Measurements from ENCODE around the gene RIMBP2.

Gene RIMBP2

DNA sequence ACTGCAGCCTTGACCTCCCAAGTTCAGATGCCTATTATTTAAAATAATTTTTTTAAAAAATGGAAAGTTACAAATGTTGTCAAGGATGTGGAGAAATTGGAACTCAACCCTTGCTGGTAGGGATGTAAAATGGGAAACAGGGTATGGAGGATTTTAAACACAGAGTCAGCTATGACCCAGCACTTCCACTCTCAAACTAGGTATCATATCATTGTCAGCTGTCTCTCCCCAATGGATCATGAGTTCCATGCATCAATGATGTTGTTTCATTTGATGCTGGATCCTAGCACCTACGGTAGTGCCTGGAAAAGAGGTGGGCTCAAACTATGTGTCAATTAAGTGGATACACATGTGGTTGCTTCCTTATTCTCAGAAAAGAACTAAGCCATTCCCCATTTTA, 150.9 kb downstream of the RIMBP2 start:
- DNase-seq, result no peak

- no peak for DNase-seq
Observed at GRCh38 chr12:130563323-130563722, 152.8 kb downstream of the RIMBP2 start.

DNA sequence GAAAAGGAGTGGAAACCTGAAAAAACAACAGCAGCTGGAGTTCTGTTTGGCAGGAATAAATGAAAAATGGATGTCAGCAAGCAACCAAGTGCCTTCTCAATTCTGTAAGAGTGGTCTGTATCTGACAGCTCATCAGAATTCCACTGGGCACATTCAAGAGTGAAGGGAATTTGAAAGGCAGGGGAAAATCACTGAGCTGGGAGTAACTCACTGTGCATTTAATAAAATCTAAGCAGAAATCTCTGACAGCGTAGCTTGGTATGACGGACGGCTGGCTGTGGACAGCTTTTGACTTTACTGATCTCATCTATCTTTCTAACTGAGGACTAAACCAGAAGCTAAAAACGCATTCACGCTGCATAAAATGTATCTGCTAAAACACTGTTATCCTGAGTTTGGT, 153.4 kb downstream of the RIMBP2 start:
- no peak for DNase-seq

- DNase-seq, result no peak
Observed at GRCh38 chr12:130560321-130560720, 155.8 kb downstream of the RIMBP2 start.

DNA sequence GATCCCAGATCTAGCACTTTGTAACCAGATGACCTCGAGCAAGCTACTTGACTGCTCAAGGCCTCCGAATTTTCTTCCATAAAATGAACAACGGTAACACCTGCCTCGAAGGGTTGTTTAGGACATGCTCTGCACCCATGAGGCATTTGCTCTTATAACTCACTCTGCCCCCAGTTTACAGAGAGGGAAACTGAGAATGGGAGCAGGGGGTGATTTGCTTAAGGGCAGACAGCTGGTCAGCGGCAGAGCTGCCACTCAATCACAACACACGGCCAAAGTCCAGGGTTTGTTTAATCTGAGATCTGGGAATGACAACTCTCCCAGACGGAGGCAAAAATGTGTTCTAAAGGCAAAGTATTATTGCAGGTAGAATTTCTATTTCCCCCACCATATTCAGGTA, 156.3 kb downstream of the RIMBP2 start:
- DNase-seq, result no peak

- DNase-seq, result no peak
Observed at GRCh38 chr12:130557886-130558765, 158.0 kb downstream of the RIMBP2 start.

DNA sequence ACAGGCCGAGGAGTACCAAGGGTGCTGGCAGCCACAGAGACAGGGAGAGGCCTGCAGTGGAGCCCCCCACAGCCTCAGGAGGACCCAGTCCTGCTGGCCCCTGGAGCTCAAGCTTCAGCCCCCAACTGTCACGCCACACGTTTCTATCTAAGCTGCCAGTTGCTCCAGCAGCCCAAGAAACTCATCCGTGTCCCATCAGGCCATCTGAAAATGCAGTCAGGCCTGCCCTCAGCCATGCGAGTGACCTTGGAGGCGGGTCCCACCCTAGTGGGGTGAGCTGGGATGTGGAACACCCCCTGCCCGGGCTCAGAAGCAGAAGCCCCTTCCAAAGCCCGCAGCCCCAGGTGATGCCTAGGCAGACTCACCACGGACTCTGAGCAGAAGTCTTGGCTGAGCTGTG, 158.9 kb downstream of the RIMBP2 start:
- no peak for DNase-seq

- DNase-seq, result no peak
Observed at GRCh38 chr12:130556486-130557055, 159.5 kb downstream of the RIMBP2 start.

DNA sequence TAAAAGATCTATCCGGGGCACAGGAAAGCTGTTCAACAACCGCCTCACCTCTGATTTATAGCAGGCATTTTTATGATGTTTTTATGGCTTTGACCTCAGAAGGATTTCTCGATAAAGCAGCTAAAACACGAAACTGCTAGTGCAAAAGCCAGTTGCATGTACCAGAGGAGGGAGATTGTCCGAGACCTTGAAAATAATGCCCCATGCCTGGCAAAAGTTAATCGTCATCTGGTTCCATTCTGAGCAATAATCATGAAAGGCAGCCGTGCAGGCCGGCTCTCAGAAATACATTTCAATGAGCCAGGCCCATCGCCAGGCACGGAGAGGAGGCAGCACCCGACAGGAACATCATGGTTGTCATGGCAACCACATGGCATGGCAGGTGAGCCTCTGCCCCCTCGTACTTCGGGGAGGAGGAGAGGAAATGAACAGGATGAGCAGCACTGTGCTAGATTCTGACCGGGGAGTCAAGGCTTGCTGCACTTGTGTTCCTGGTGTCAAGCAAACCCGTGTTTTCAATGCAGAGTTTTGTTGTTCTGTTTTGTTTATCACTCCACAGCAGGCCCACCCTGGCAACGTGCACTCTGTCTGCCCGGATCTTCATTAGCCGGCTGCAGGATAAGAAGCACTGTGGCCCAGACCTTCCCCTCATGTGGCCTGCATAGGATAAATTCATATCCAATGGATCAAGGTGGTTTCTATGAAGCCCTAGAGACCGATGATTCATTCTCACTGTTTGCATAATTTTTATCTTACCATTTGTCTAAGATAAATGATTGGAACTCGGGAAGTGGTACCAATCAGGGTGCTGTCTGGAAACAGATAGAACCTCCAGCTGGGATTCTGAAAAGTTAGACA, 160.2 kb downstream of the RIMBP2 start:
- peak; percentile 92 for DNase-seq

DNA sequence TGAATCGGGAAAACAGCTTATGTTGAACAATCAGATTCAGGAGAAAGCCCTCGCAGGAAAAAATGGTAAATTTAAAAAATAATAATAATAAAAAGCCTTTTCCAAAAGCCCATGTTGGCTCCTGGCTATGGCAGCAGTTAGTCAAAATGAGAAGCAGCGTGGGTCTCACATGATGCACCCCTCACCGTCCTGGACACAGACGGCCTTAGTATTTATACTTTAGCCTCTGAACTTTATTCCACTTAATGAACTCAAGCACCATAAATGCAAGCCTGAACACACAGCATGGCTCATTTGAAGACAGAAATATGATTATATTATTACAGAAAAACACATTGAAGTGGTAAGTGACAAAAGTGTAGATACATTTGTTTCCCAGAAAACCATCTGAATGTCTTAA, 160.9 kb downstream of the RIMBP2 start:
- DNase-seq, result no peak

DNA sequence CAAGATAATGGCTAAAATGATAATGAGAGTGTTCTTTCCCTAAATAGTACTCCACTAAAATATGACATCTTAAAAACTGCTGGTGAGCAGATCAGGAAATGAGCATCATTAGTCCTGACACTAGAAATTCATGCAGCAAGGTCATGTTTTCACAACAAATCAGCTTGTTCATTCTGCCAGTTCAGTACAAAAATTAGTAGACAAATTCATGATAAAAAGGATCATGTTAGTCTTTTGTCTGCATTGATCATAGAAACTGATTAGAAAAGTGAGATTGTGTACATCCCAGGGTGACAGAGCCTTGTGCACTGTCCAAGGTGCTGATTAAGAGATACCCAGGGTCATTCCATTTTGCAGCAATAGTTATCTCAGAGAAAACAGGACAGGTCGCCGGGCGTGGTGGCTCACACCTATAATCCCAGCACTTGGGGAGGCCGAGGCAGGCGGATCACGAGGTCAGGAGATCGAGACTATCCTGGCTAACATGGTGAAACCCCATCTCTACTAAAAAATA, 163.6 kb downstream of the RIMBP2 start:
- DNase-seq, result no peak

- DNase-seq, result no peak
Observed at GRCh38 chr12:130549361-130549760, 166.7 kb downstream of the RIMBP2 start.

GRCh38 chr12:130547480-130548155, 168.5 kb downstream of the RIMBP2 start:
- DNase-seq, result no peak

- DNase-seq, result no peak
Observed at GRCh38 chr12:130546494-130546893, 169.6 kb downstream of the RIMBP2 start.

DNA sequence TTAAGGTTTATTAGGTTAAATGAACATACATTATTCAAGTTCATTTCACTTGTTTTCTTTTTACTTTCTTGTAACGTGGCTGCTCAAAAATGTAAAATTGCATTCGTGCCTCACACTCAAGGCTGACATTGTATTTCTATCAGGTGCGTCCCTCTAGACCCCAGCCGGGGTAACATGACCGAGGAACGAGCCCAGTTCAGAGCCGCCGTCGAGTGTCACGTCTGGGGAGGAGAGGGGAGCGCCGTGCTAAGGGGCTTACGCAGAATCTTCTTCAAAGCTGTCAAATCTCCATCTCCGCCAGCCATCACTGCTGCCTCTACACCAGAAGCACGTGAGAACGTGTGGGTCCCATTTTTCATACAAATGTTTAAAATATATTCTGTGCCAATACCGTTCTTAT, 170.6 kb downstream of the RIMBP2 start:
- no peak for DNase-seq

DNA sequence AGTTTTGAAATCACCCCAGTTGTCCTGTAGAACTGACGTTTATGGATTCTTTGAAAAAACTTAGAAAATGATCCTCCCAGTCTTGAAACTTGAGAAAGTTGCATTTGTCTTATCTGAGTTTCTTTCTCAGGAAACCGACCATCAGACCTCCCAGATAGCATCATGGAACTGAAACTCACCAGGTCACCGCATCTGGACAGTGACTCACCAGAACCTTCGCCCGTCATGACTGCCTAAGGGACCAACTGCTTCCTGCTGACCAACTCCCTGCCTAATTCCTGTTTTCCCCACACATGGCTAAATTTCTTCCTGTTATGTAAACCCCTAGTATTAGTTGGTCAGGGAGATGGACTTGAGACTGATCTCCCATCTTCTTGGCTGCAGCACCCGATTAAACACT, 175.7 kb downstream of the RIMBP2 start:
- DNase-seq, result no peak

DNA sequence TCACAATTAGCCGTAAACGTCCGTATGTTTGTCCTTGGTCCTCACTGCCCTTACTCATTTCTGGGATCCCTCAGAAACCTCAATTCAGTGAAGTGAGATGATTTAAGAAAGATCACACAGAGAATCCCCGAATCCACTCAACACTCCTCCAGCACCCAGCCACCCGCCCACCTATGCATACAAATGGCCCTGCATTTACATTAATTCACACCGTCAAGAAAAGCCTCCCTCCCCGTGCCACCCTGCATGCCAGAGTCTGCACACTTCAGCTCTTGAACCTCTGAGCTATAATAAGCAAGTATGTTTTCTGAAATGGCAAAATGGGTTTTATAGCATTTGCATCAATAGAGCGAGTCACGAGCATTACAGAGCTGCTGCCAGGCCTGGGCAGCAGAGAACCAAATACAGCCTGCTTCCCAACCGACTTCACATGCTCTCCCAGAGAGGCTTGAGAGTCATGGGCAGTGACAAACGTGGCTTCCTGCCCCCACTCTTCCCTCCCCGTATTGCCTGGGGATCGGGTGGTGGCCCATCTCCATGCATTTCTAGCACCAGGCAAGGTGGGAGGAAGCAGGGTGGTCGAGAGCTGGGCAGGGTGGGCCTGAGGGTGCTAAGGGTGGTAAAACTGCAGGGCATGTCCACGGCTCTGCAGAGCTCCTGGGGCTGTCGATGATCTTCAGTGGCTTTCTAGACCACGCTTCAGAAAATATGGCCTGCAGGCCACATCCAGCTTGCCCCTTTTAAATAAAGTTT, 177.6 kb downstream of the RIMBP2 start:
- no peak for DNase-seq

GRCh38 chr12:130537655-130538054, 178.4 kb downstream of the RIMBP2 start:
- DNase-seq, result no peak

- DNase-seq, result no peak
Observed at GRCh38 chr12:130537051-130537450, 179.0 kb downstream of the RIMBP2 start.

- DNase-seq, result no peak
Observed at GRCh38 chr12:130530429-130530828, 185.7 kb downstream of the RIMBP2 start.

GRCh38 chr12:130529781-130530180, 186.3 kb downstream of the RIMBP2 start:
- DNase-seq, result no peak

GRCh38 chr12:130527239-130527638, 188.9 kb downstream of the RIMBP2 start:
- DNase-seq, result no peak
